ENCODE data around the gene BDH1.

The BDH1 gene

GRCh38 chr3:197505796-197506548 lies 49.8 kb downstream of the BDH1 start:
- DNase-seq (ENCODE audit: low spot score) = no peak

- DNase-seq (ENCODE audit: low spot score) = no peak
Measured at GRCh38 chr3:197504641-197505121, 51.1 kb downstream of the BDH1 start.

- DNase-seq (ENCODE audit: low spot score) = no peak
Measured at GRCh38 chr3:197504229-197504628, 51.5 kb downstream of the BDH1 start.

GRCh38 chr3:197503652-197504051 lies 52.1 kb downstream of the BDH1 start:
- DNase-seq (ENCODE audit: low spot score) = no peak

- DNase-seq (ENCODE audit: low spot score) = peak; percentile 93
Measured at GRCh38 chr3:197501879-197502620, 53.7 kb downstream of the BDH1 start.

- peak; percentile 72 for DNase-seq (ENCODE audit: low spot score)
Measured at GRCh38 chr3:197501496-197501878, 54.3 kb downstream of the BDH1 start.

GRCh38 chr3:197500812-197501211 lies 55.0 kb downstream of the BDH1 start:
- DNase-seq (ENCODE audit: low spot score) = no peak

- DNase-seq (ENCODE audit: low spot score) = no peak
Measured at GRCh38 chr3:197499427-197499826, 56.3 kb downstream of the BDH1 start.

GRCh38 chr3:197498499-197499241 lies 57.1 kb downstream of the BDH1 start:
- no peak for DNase-seq (ENCODE audit: low spot score)

- no peak for DNase-seq (ENCODE audit: low spot score)
Measured at GRCh38 chr3:197496746-197497125, 59.0 kb downstream of the BDH1 start.

- no peak for DNase-seq (ENCODE audit: low spot score)
Measured at GRCh38 chr3:197495999-197496745, 59.6 kb downstream of the BDH1 start.

GRCh38 chr3:197495499-197495898 lies 60.3 kb downstream of the BDH1 start:
- DNase-seq (ENCODE audit: low spot score) = no peak

GRCh38 chr3:197495059-197495455 lies 60.7 kb downstream of the BDH1 start:
- DNase-seq (ENCODE audit: low spot score) = no peak

GRCh38 chr3:197494366-197495058 lies 61.3 kb downstream of the BDH1 start:
- DNase-seq (ENCODE audit: low spot score) = no peak

- no peak for DNase-seq (ENCODE audit: low spot score)
Measured at GRCh38 chr3:197493049-197493448, 62.7 kb downstream of the BDH1 start.

GRCh38 chr3:197491923-197492664 lies 63.7 kb downstream of the BDH1 start:
- no peak for DNase-seq (ENCODE audit: low spot score)

- no peak for DNase-seq (ENCODE audit: low spot score)
Measured at GRCh38 chr3:197491478-197491877, 64.3 kb downstream of the BDH1 start.

- DNase-seq (ENCODE audit: low spot score) = no peak
Measured at GRCh38 chr3:197490098-197491058, 65.4 kb downstream of the BDH1 start.

- DNase-seq (ENCODE audit: low spot score) = no peak
Measured at GRCh38 chr3:197487911-197488391, 67.8 kb downstream of the BDH1 start.

Measured in NAMALWA (cell line).